ENCODE results near the gene PAX2.

PAX2 gene

DNA sequence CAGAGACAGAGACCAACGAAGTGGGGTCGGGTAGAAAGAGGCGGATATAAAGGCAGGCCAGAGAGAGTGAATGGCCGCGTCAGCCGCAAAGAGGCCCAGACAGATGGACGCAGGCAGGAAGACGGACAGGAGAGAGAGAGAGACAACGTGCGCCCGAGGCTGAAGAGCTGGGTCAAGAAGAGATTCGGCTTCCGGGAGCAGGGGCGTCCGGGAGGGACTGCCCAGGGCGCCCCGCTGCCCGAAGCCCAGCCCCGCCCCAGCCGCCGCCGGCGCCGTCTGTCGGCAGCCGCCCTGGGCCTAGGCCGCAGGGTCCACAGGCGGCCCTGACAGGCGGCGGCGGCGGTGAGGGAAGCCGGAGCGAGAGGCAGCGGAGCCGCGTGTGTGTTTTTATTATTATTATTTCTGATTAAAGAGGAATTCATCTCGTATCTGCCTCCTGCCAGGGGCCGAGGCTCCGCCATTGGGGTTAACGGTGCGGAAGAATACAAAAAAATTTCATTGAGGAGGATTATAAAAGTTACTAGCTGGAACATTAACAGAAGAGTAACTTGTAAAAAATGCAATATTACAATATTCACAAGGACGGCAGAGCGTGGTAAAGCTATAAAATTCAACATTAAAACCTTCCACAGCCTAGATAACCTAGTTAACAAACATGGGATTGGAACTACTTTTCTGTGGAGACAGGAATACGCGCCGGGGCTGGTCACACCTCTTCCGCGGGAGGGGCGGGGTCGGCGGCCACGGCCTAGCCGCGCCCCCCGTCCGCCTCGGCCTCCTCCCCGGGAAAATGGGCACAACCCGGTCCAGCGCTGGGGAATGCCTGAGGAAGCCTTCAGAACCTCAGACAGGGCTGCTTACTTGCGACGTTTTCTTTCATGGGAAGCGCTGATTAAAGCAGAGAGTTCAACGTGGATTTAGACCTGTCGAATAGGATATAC, 29.7 kb upstream of the PAX2 start:
- TF ChIP-seq, protein P1, sequence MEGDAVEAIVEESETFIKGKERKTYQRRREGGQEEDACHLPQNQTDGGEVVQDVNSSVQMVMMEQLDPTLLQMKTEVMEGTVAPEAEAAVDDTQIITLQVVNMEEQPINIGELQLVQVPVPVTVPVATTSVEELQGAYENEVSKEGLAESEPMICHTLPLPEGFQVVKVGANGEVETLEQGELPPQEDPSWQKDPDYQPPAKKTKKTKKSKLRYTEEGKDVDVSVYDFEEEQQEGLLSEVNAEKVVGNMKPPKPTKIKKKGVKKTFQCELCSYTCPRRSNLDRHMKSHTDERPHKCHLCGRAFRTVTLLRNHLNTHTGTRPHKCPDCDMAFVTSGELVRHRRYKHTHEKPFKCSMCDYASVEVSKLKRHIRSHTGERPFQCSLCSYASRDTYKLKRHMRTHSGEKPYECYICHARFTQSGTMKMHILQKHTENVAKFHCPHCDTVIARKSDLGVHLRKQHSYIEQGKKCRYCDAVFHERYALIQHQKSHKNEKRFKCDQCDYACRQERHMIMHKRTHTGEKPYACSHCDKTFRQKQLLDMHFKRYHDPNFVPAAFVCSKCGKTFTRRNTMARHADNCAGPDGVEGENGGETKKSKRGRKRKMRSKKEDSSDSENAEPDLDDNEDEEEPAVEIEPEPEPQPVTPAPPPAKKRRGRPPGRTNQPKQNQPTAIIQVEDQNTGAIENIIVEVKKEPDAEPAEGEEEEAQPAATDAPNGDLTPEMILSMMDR (IDR thresholded peaks at IDR 0.05; ENCODE audit: low read depth, low read length) = no peak
- in situ Hi-C loops (cut with HindIII; ENCODE audit: low sequenced_read_pairs) = no loop called here
- no peak for DNase-seq (ENCODE audit: low read depth, low spot score)
- H3K4me3 ChIP-seq (ENCODE audit: low read depth, low read length) = no peak overlapping the region

DNA sequence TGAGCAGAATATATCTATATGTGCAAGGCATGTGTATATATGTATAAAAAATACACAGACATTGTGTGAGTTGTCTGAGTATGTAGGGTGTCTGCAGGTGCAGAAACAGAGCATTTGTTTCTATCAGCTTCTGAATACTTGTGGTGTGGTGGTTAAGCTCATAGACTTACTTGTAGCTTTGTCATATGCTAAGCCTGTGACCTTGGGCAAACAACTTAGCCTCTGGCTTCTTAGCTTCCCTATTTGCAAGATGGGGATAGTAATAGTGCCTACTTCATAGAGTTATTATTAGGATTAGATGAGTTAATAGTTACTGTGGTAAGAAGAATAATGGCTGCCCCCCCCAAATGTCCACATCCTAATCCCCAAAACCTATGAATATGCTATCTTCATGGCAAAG, 28.2 kb upstream of the PAX2 start:
- H3K4me3 ChIP-seq (ENCODE audit: low read depth, low read length) = no peak overlapping the region
- TF ChIP-seq, protein P1 (IDR thresholded peaks at IDR 0.05; ENCODE audit: low read depth, low read length) = no peak
- no peak for DNase-seq (ENCODE audit: low read depth, low spot score)
- in situ Hi-C loops (cut with HindIII; ENCODE audit: low sequenced_read_pairs) = no loop called here

DNA sequence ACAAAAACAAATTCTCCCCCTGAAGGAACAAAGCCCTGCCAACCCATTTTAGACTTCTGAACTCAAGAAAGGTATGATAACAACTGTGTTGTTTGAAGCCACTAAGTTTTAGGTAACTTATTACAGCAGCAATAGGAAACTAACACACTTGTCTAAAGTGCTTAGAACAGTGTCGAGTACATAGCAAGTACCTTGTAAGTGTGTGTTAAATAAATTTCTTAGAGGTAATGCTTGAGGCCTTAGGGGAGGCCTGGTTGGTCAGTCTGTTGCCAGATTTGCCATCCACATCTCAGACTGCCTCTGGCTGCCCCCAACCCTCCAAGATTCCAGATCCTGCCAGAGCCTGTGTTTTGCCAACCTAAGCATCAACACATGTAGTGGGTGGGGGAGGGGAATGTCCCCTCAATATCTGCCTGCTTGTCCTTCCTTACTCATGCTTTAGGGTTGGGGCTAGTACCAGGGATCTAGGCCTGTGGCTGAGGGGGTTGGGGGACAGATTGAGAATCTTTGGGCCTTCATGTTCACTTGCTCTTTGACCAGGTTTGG, 27.1 kb upstream of the PAX2 start:
- DNase-seq (ENCODE audit: low read depth, low spot score) = no peak
- TF ChIP-seq, protein P1 (IDR thresholded peaks at IDR 0.05; ENCODE audit: low read depth, low read length) = no peak
- no peak overlapping the region for H3K4me3 ChIP-seq (ENCODE audit: low read depth, low read length)
- in situ Hi-C loops (cut with HindIII; ENCODE audit: low sequenced_read_pairs) = no loop called here

DNA sequence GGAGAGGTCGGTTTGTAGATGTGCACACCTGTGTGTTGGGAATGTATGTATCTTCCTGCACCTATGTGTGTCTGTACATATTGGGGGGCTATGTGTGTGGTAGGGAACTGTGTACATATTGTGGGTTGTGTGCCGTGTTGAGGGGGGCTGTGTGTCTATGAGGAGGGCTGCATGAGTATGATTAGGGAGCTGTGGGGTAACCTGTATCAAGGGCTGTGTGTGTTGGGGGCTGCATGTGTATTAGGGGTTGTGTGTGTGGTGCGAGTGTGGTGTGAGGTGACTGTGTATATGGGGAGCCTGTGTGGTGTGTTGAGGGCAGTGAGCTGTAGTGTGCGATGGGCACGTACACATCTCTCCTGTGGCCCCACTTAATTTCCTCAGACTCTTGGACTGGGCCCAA, 22.2 kb upstream of the PAX2 start:
- DNase-seq (ENCODE audit: low read depth, low spot score) = no peak
- TF ChIP-seq, protein P1 (IDR thresholded peaks at IDR 0.05; ENCODE audit: low read depth, low read length) = no peak
- in situ Hi-C loops (cut with HindIII; ENCODE audit: low sequenced_read_pairs) = no loop called here
- no peak overlapping the region for H3K4me3 ChIP-seq (ENCODE audit: low read depth, low read length)

DNA sequence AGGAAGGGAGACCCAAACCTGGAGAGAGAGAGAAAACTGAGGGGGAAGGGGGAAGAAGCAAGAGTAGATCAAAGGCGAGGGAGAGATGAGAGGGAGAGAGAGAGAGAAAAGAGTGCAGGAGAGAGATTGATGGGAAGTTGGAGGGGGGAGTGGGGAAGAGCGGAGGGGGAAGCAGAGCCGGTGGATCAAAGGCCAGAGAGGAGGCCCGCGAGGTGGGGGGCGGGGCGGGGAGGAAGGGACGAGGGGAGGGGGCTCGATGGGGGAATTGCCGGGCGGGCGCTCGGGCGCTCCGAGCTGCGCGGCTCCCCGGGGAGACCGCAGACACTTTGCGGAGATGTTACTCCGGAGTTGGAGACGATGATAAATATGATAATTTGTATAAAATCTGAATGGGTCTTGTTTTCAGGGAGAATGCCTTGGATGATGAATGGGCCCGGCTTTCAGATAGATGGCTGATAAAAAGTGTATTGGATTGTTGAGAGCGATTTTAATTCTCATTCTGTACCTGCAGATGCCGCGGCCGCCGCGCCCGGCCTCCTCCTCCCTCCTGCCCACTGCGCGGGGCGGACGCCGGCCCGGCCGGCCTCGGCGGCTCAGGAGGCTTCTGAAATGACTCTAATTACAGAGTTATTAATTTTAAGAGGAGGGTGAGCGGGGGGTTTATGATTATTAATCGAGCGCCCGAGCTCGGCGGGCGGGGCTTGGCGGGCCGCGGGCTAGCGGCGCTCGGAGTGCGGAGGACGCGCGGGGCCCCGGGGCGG, 21.4 kb upstream of the PAX2 start:
- DNase-seq (ENCODE audit: low read depth, low spot score) = no peak
- TF ChIP-seq, protein P1 (IDR thresholded peaks at IDR 0.05; ENCODE audit: low read depth, low read length) = no peak
- in situ Hi-C loops (cut with HindIII; ENCODE audit: low sequenced_read_pairs) = no loop called here
- H3K4me3 ChIP-seq (ENCODE audit: low read depth, low read length) = no peak overlapping the region

DNA sequence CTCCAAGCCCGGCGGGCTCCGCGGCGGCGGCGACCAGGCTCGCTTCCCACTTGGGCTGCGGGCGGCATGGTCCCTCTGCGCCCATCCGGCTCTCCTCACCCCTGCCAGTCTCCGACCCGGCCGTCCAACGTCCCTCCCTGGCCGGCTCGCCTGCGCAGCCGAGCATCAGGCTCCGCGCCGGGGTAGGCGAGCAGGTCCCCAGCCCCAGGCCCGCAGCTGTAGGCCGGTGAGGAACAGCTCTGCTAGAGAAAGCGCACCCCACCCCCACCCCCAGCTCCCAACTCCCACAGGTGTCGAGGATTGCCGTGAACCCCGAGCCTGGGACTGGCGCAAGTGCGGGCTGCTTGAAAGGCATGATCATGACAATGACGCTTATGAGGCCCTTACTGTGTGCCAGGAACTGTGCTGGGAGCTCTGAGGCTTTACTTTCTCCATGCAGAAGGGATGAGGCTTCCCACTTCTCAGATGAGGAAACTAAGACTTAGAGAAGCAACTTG, 20.8 kb upstream of the PAX2 start:
- H3K4me3 ChIP-seq (ENCODE audit: low read depth, low read length) = no peak overlapping the region
- in situ Hi-C loops (cut with HindIII; ENCODE audit: low sequenced_read_pairs) = no loop called here
- DNase-seq (ENCODE audit: low read depth, low spot score) = no peak
- TF ChIP-seq, protein P1 (IDR thresholded peaks at IDR 0.05; ENCODE audit: low read depth, low read length) = no peak

All from astrocyte of the spinal cord (primary cell).